ENCODE measurements around the gene SLC39A3. TPM values are rescaled to one million over a fixed set of nuclear protein-coding genes. Genes with fewer than 3 reads are reported as not detected.

SLC39A3 gene
- total RNA-seq, 1 donor from 2014 or later: 33.1 TPM

DNA sequence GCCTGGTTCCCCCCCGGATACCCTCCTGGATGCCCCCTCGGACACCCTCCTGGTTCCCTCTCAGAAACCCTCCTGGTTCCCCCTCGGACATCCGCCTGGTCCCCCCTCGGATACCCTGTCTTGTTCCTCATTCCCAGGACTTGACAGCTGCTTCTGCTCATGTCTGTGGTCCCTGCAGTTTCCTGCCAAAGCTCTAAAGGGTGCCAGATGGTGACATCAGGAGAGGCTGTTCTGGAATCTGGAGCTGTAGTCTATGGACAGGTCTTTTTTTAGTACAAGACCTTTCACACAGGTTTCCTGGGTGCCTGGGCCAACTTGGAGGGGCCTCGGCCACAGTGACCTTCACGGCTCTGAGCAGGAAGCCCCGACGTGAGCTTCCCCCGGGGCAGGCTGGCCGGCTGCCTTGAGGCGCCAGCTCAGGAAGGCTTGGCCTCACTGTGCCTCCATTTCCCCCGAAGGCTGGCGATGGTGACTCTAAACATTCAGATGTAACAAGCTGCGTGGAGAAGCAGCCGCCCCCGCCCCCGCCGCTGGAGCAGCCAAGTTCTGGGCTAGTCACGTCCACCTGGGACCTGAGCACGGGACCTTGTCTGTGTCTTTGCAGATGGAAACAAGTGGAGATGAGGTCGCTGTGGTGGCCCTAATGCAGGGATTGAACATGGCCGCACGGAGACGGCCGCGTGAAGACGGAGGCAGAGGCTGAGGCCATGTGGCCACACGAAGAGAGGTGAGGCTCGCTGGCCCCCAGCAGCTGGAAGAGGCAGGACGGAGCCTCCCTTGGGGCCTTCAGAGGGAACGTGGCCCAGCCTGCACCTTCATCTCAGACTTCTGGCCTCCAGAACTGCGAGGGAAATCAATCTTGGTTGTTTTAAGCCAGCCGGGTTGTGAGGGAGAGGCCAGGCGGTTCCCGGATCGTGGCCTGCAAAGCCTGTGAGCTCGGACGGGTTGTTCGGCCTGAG, 30.5 kb upstream of the SLC39A3 start:
- H3K9me3 Mint-ChIP-seq: no peaks in the 10 kb centered on the region
- no peak overlapping the region for H3K4me3 Mint-ChIP-seq
- H3K4me1 Mint-ChIP-seq (ENCODE audit: unreplicated experiment): peaks cover 14% of the 10 kb centered on the region
- no peak for DNase-seq (ENCODE audit: extremely low spot score, unreplicated experiment)
- TF ChIP-seq, protein P1, sequence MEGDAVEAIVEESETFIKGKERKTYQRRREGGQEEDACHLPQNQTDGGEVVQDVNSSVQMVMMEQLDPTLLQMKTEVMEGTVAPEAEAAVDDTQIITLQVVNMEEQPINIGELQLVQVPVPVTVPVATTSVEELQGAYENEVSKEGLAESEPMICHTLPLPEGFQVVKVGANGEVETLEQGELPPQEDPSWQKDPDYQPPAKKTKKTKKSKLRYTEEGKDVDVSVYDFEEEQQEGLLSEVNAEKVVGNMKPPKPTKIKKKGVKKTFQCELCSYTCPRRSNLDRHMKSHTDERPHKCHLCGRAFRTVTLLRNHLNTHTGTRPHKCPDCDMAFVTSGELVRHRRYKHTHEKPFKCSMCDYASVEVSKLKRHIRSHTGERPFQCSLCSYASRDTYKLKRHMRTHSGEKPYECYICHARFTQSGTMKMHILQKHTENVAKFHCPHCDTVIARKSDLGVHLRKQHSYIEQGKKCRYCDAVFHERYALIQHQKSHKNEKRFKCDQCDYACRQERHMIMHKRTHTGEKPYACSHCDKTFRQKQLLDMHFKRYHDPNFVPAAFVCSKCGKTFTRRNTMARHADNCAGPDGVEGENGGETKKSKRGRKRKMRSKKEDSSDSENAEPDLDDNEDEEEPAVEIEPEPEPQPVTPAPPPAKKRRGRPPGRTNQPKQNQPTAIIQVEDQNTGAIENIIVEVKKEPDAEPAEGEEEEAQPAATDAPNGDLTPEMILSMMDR (conservative IDR thresholded peaks at IDR 0.05): no peak
- no peak overlapping the region for H3K27ac Mint-ChIP-seq
- H3K36me3 Mint-ChIP-seq: peaks cover 2% of the 10 kb centered on the region
- no peaks in the 10 kb centered on the region for H3K27me3 Mint-ChIP-seq

DNA sequence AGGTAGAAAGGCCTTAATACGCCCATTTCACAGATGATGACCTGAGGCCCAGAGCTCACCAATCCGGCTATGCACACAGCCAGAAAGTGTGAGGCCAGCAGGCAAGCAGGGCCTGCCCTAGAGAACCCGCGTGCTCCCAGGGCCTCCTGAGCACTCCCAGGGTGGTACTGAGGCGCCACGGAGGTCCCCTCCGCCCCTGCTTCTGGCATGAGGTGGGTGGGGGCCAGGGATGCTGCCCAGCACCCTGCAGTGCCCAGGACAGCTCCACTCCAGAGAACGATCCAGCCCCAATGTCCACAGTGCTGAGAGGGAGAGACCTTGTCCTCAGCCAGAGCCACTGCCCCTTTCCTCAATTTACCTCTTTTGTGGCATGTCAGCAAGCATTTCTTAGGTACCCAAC, 29.4 kb upstream of the SLC39A3 start:
- Mint-ChIP-seq H3K27ac (no peak overlapping the region), H3K4me1 (ENCODE audit: unreplicated experiment) (peaks cover 7% of the 10 kb centered on the region), H3K27me3 (no peaks in the 10 kb centered on the region), H3K9me3 (no peaks in the 10 kb centered on the region), H3K4me3 (no peak overlapping the region), H3K36me3 (no peaks in the 10 kb centered on the region)
- no peak for DNase-seq (ENCODE audit: extremely low spot score, unreplicated experiment)
- TF ChIP-seq, protein P1 (conservative IDR thresholded peaks at IDR 0.05): no peak

DNA sequence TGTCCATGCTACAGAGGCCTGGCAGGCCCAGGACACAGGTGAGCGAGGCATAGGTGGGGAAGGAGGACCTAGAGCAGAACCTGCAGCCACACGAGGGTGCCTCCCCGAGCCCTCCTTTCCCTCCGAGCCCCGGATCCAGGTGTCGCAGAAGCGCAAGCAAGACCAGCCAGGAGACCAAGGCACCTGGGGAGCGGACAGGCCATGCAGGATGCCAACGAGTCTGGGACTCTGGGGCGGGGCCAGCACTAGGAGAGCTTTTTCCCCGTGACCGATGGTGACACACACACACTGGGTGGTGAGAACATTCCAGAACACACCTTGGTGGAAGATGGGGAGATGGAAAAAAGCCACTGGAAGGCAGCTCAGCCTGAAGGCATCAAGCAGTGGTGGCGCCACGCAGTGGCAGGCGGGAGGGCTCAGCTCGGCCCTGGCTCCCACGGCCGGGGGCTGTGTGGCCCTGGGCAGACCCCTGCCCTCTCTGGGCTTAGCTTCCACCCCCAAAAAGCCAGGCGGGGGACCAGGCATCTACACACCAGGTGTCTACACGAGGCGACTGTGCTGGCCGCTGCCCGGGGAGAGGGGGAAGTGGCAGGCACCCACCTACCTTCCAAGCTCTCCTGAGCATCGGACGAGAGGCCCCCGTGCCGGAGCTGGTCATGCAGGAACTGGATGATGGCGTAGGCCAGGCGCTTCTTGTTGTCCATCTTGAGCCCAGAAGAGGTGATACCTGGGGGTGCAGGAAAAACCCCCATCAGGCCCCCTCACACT, 28.7 kb upstream of the SLC39A3 start:
- TF ChIP-seq, protein P1 (conservative IDR thresholded peaks at IDR 0.05): no peak
- Mint-ChIP-seq H3K4me3 (no peak overlapping the region), H3K27ac (no peak overlapping the region), H3K9me3 (no peaks in the 10 kb centered on the region), H3K27me3 (no peaks in the 10 kb centered on the region), H3K4me1 (ENCODE audit: unreplicated experiment) (peaks cover 7% of the 10 kb centered on the region), H3K36me3 (no peaks in the 10 kb centered on the region)
- no peak for DNase-seq (ENCODE audit: extremely low spot score, unreplicated experiment)

DNA sequence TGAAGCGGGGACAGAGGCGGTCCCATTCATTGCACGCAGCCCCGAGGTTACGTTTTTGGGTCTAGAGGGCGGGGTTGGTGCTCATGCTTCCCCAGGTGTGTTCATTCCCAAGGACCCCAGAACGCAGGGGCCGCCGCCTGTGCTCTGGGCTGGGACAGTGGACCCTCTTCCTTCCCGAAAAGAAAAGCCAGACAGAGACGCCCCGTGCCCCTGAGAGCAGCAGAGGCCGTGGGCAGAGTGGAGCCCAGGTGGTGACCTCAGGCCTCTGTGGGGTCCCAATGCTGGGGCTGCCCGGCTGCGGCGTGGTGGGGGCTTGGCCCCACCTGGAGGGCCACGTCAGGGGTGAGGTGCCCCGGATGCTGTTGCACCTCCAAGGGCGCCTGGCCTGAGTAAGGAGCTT, 27.9 kb upstream of the SLC39A3 start:
- Mint-ChIP-seq H3K4me3 (no peak overlapping the region), H3K36me3 (no peaks in the 10 kb centered on the region), H3K9me3 (no peaks in the 10 kb centered on the region), H3K27me3 (no peaks in the 10 kb centered on the region), H3K4me1 (ENCODE audit: unreplicated experiment) (peaks cover 7% of the 10 kb centered on the region), H3K27ac (no peak overlapping the region)
- TF ChIP-seq, protein P1 (conservative IDR thresholded peaks at IDR 0.05): no peak
- DNase-seq (ENCODE audit: extremely low spot score, unreplicated experiment): no peak

DNA sequence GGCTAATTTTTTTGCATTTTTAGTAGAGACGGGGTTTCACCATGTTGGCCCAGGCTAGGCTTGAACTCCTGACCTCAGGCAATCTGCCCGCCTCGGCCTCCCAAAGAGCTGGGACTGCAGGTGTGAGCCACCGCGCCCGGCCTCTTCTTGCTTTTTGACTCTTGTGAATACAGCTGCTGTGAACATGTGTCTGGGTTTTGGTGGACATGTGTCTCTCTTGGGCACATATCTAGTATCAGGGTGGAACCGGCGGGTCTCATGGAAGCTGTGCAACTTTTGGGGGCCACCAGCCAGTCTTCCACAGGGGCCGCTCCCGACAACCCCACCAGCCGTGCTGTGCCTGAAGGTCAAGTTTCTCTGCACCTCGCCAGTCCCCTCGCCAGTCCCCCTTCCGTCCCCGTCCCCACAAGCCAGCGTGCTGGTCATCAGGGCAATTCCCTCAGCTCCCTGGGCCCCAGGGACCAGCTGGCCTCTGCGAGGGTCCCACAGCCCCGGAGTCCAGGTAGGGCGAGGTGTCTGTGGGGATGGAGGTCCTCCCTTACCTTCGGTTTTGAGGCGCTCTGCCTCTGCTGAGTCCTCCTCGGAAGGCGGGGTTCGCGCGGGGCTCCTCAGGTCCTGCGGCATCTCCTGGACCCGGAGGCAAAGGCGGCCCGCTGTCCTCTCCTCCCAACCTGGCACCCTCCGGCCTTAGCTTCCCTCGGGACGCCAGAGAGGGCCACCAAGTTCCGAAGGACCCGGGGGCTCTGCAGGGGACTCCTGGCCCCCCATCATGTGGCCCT, 27.0 kb upstream of the SLC39A3 start:
- Mint-ChIP-seq H3K36me3 (no peaks in the 10 kb centered on the region), H3K27ac (no peak overlapping the region), H3K4me1 (ENCODE audit: unreplicated experiment) (no peaks in the 10 kb centered on the region), H3K9me3 (no peaks in the 10 kb centered on the region), H3K27me3 (no peaks in the 10 kb centered on the region), H3K4me3 (no peak overlapping the region)
- TF ChIP-seq, protein P1 (conservative IDR thresholded peaks at IDR 0.05): no peak
- DNase-seq (ENCODE audit: extremely low spot score, unreplicated experiment): no peak

Data from type B pancreatic cell (in vitro differentiated cells).